IPS DF 6.9 (cell line): ENCODE data around the gene TM9SF2.
"Not testable (repeated sequence)": the region's sequence is repeated elsewhere in the genome, so short reads cannot be mapped to it uniquely, and the experiment has no call there.

Experiments used
- DNase-seq: peaks from one replicate; pipeline ENCODE4 v3.0.0-alpha.2; 2013; ENCODE audit warnings: low read depth, low spot score
- H3K27ac ChIP-seq: one replicate; pipeline ENCODE4 v1.5.1; 2013; ENCODE audit warnings: low read length, control low read depth
- H3K27me3 ChIP-seq: 2 replicates; pipeline ENCODE4 v1.6.1; 2013; ENCODE audit warnings: mild to moderate bottlenecking, low read length; ENCODE audit not compliant: control insufficient read depth, insufficient read depth
- H3K36me3 ChIP-seq: 2 replicates; pipeline ENCODE4 v1.6.1; 2013; ENCODE audit warnings: low read length; ENCODE audit not compliant: control insufficient read depth, insufficient read depth
- H3K4me1 ChIP-seq: 2 replicates; pipeline ENCODE4 v1.6.1; 2013; ENCODE audit warnings: low read length; ENCODE audit not compliant: control insufficient read depth, insufficient read depth
- H3K4me3 ChIP-seq: 2 replicates; pipeline ENCODE4 v1.5.1; 2013; ENCODE audit warnings: mild to moderate bottlenecking, low read length
- H3K9me3 ChIP-seq: 2 replicates; pipeline ENCODE4 v1.6.1; 2013; ENCODE audit warnings: low read length, inconsistent platforms; ENCODE audit not compliant: control insufficient read depth, insufficient read depth
- WGBS: extraction: QIAGEN DNeasy Blood & Tissue Kit; methylation state at CpG from one replicate; pipeline ENCODE4 v1.1.7; 2013; ENCODE audit warnings: mixed read lengths, missing lambda C conversion rate; ENCODE audit not compliant: insufficient read length, insufficient coverage; 5-methylcytosine and 5-hydroxymethylcytosine counted together

Gene TM9SF2

GRCh38 chr13:99558570-99559180 is 57.4 kb downstream of the TM9SF2 start:
- no CpG with 5 or more reads among the region's 4 CpGs for WGBS
- no peak overlapping the region for H3K27ac ChIP-seq
- no peak for DNase-seq
- peaks cover 2% of the 10 kb centered on the region; the same call in 1 of the 2 replicates for H3K36me3 ChIP-seq
- no peak overlapping the region for H3K4me3 ChIP-seq
- no peaks in the 10 kb centered on the region for H3K9me3 ChIP-seq
- no peaks in the 10 kb centered on the region for H3K4me1 ChIP-seq
- no peaks in the 10 kb centered on the region for H3K27me3 ChIP-seq

- H3K36me3 ChIP-seq = peaks cover 2% of the 10 kb centered on the region; the same call in 1 of the 2 replicates
- no peak for DNase-seq
- WGBS = no CpG with 5 or more reads among the region's 2 CpGs
Measured at GRCh38 chr13:99559560-99559959, 58.3 kb downstream of the TM9SF2 start.

GRCh38 chr13:99563404-99563803 is 62.1 kb downstream of the TM9SF2 start:
- H3K27me3 ChIP-seq = no peaks in the 10 kb centered on the region
- no peak overlapping the region for H3K27ac ChIP-seq
- H3K9me3 ChIP-seq = no peaks in the 10 kb centered on the region
- H3K4me3 ChIP-seq = no peak overlapping the region
- H3K36me3 ChIP-seq = peaks cover 2% of the 10 kb centered on the region; the same call in 1 of the 2 replicates
- no peak for DNase-seq
- peaks cover 3% of the 10 kb centered on the region for H3K4me1 ChIP-seq

More at GRCh38 chr13:99559560-99559959, 58.3 kb downstream of the TM9SF2 start:
- H3K9me3 ChIP-seq = no peaks in the 10 kb centered on the region
- no peak overlapping the region for H3K4me3 ChIP-seq
- H3K4me1 ChIP-seq = no peaks in the 10 kb centered on the region
- H3K27me3 ChIP-seq = no peaks in the 10 kb centered on the region
- no peak overlapping the region for H3K27ac ChIP-seq

GRCh38 chr13:99564386-99564785 is 63.1 kb downstream of the TM9SF2 start:
- no CpG with 5 or more reads among the region's 2 CpGs for WGBS
- Histone ChIP-seq H3K9me3 (no peaks in the 10 kb centered on the region; the same call in 1 of the 2 replicates), H3K4me1 (peaks cover 3% of the 10 kb centered on the region), H3K27ac (no peak overlapping the region), H3K4me3 (no peak overlapping the region), H3K27me3 (no peaks in the 10 kb centered on the region), H3K36me3 (peaks cover 2% of the 10 kb centered on the region; the same call in 1 of the 2 replicates)
- no peak for DNase-seq

GRCh38 chr13:99565478-99566124 is 64.3 kb downstream of the TM9SF2 start:
- H3K27me3 ChIP-seq = no peaks in the 10 kb centered on the region
- WGBS = no CpG with 5 or more reads among the region's 30 CpGs
- no peak overlapping the region for H3K27ac ChIP-seq
- no peak overlapping the region for H3K4me3 ChIP-seq
- no peaks in the 10 kb centered on the region; the same call in 1 of the 2 replicates for H3K9me3 ChIP-seq
- peaks cover 3% of the 10 kb centered on the region for H3K4me1 ChIP-seq
- DNase-seq = no peak
- H3K36me3 ChIP-seq = no peaks in the 10 kb centered on the region

- DNase-seq = no peak
- no CpG with 5 or more reads among the region's 37 CpGs for WGBS
- Histone ChIP-seq H3K27me3 (no peaks in the 10 kb centered on the region), H3K4me1 (peaks cover 3% of the 10 kb centered on the region), H3K4me3 (no peak overlapping the region), H3K9me3 (no peaks in the 10 kb centered on the region; the same call in 1 of the 2 replicates), H3K27ac (no peak overlapping the region), H3K36me3 (no peaks in the 10 kb centered on the region)
Measured at GRCh38 chr13:99566125-99567083, 65.1 kb downstream of the TM9SF2 start.

- not testable (repeated sequence) for H3K9me3 ChIP-seq, H3K4me1 ChIP-seq, H3K36me3 ChIP-seq, H3K27me3 ChIP-seq, DNase-seq, H3K27ac ChIP-seq, H3K4me3 ChIP-seq
- no CpG with 5 or more reads among the region's 6 CpGs for WGBS
Measured at GRCh38 chr13:99568901-99569300, 67.6 kb downstream of the TM9SF2 start.

- no peak overlapping the region for H3K27ac ChIP-seq
- H3K4me1 ChIP-seq = peaks cover 4% of the 10 kb centered on the region; the same call in 1 of the 2 replicates
- no peaks in the 10 kb centered on the region; the same call in 1 of the 2 replicates for H3K9me3 ChIP-seq
- no peak for DNase-seq
- no peaks in the 10 kb centered on the region for H3K36me3 ChIP-seq
- H3K27me3 ChIP-seq = no peaks in the 10 kb centered on the region
- WGBS = 100% methylated on average over 3 of the region's 8 CpGs
- no peak overlapping the region for H3K4me3 ChIP-seq
Measured at GRCh38 chr13:99572131-99572530, 70.9 kb downstream of the TM9SF2 start.

GRCh38 chr13:99572921-99573320 is 71.6 kb downstream of the TM9SF2 start:
- DNase-seq = no peak
- peaks cover 4% of the 10 kb centered on the region; the same call in 1 of the 2 replicates for H3K4me1 ChIP-seq
- no peak overlapping the region for H3K27ac ChIP-seq
- H3K4me3 ChIP-seq = no peak overlapping the region
- WGBS = no CpG with 5 or more reads among the region's 13 CpGs
- H3K27me3 ChIP-seq = no peaks in the 10 kb centered on the region
- no peaks in the 10 kb centered on the region for H3K36me3 ChIP-seq
- H3K9me3 ChIP-seq = no peaks in the 10 kb centered on the region; the same call in 1 of the 2 replicates
